Fibroblast of lung (primary cell): ENCODE results near the gene PPME1. TPM values are rescaled to one million over a fixed set of nuclear protein-coding genes. Genes with fewer than 3 reads are reported as not detected.

ENCODE experiments used
- DNase-seq, 2 donors: peaks; one replicate each; pipeline versions ENCODE4 v3.0.0 to v3.0.0-alpha.2; 2010; ENCODE audit warnings: low read depth in 2 of 2
- H2AFZ ChIP-seq: 2 replicates; pipeline ENCODE4 v1.5.1; 2012; ENCODE audit warnings: low read length, control low read depth, inconsistent platforms
- H3K27ac ChIP-seq: 2 replicates; pipeline ENCODE4 v1.5.1; 2011; ENCODE audit warnings: low read length, control low read depth; ENCODE audit not compliant: insufficient read depth
- H3K27me3 ChIP-seq: 2 replicates; pipeline ENCODE4 v1.5.1; 2011; ENCODE audit warnings: mild to moderate bottlenecking, low read length; ENCODE audit not compliant: control insufficient read depth, insufficient read depth
- H3K36me3 ChIP-seq: 2 replicates; pipeline ENCODE4 v1.5.1; 2011; ENCODE audit warnings: low read length; ENCODE audit not compliant: control insufficient read depth, insufficient read depth
- H3K4me1 ChIP-seq: 2 replicates; pipeline ENCODE4 v1.5.1; 2011; ENCODE audit warnings: low read length; ENCODE audit not compliant: control insufficient read depth, insufficient read depth; ENCODE audit errors: extremely low read depth
- H3K4me2 ChIP-seq: 2 replicates; pipeline ENCODE4 v1.5.1; 2011; ENCODE audit warnings: low read length, control low read depth; ENCODE audit not compliant: insufficient read depth; ENCODE audit errors: extremely low read depth
- H3K4me3 ChIP-seq, 4 experiments: fragments of 200-600 bp in 1 of 4; sonication (generic) in 1 of 4; replicated peaks in 1 of 4; 2 replicates each; pipeline ENCODE4 v1.5.1; 2011 to 2016; ENCODE audit warnings: low read length in 4 of 4, low read depth in 3 of 4, mild to moderate bottlenecking in 3 of 4, control low read depth in 2 of 4, inconsistent platforms in 1 of 4, mixed read lengths in 1 of 4; ENCODE audit not compliant: insufficient read depth in 1 of 4; ENCODE audit errors: control extremely low read depth in 1 of 4
- H3K79me2 ChIP-seq: 2 replicates; pipeline ENCODE4 v1.5.1; 2012; ENCODE audit warnings: mild to moderate bottlenecking, low read length, inconsistent platforms; ENCODE audit not compliant: control insufficient read depth, insufficient read depth
- H3K9ac ChIP-seq: 2 replicates; pipeline ENCODE4 v1.5.1; 2011; ENCODE audit warnings: mild to moderate bottlenecking, low read length, control low read depth; ENCODE audit not compliant: insufficient read depth
- H3K9me3 ChIP-seq: 2 replicates; pipeline ENCODE4 v1.5.1; 2012; ENCODE audit warnings: low read depth, low read length; ENCODE audit not compliant: control insufficient read depth, insufficient read depth
- H4K20me1 ChIP-seq: 2 replicates; pipeline ENCODE4 v1.5.1; 2011; ENCODE audit warnings: low read length; ENCODE audit not compliant: control insufficient read depth, insufficient read depth; ENCODE audit errors: extremely low read depth
- CTCF ChIP-seq, 2 donors: IDR thresholded peaks in 1 of 2; conservative IDR thresholded peaks in 1 of 2; 1 replicate in 1 of 2; 2 replicates in 1 of 2; pipeline ENCODE4 v1.5.1; 2011 to 2012; ENCODE audit warnings: low read length in 2 of 2, control low read depth in 1 of 2, inconsistent platforms in 1 of 2, low read depth in 1 of 2, mild to moderate bottlenecking in 1 of 2
- EZH2 ChIP-seq: IDR thresholded peaks from 2 replicates; pipeline ENCODE4 v1.5.1; 2012; ENCODE audit warnings: low read length, control low read depth, mild to moderate bottlenecking; ENCODE audit errors: missing control alignments
- polyA plus RNA-seq, 2 donors: library from polyadenylated mRNA; depleted of rRNA in 1 of 2; stranded (reverse) in 1 of 2; unstranded in 1 of 2; fragments of >200 nt; gene quantifications; 2 replicates each; pipeline ENCODE4 v1.2.1, GENCODE V29; 2011 to 2012; ENCODE audit warnings: missing spikeins in 1 of 2
- total RNA-seq: library from RNA; depleted of rRNA; stranded (reverse); fragments of >200 nt; gene quantifications from 2 replicates; pipeline ENCODE4 v1.2.1, GENCODE V29; 2014

Gene PPME1
- total and polyA plus RNA-seq, 2 donors (not counting 1 experiment from before 2014, with no cell fraction given), result 35.3 to 38.8 TPM

- no peaks in the 10 kb centered on the region for H4K20me1 ChIP-seq
- no peaks in the 10 kb centered on the region for H3K27me3 ChIP-seq
- no peak overlapping the region for H2AFZ ChIP-seq
- H3K9me3 ChIP-seq, result no peaks in the 10 kb centered on the region
- H3K4me3 ChIP-seq, result no peak overlapping the region
- no peaks in the 10 kb centered on the region for H3K36me3 ChIP-seq
- no peak overlapping the region for H3K9ac ChIP-seq
- H3K4me2 ChIP-seq, result no peak overlapping the region
- H3K4me1 ChIP-seq, result peaks cover 25% of the 10 kb centered on the region
- no peak overlapping the region for H3K27ac ChIP-seq
- peak in 1 of 2 donors; percentile 67 for DNase-seq
- TF ChIP-seq EZH2, result no peak
- TF ChIP-seq CTCF (conservative IDR thresholded peaks at IDR 0.05 in 1 of 2, IDR thresholded peaks at IDR 0.05 in 1 of 2; ENCODE audit: low read depth in 1 of 2, low read length in 2 of 2), result no peak
- no peaks in the 10 kb centered on the region for H3K79me2 ChIP-seq
These were observed 111.9 kb downstream of the PPME1 start for GRCh38 chr11:74282914-74283371.

GRCh38 chr11:74283580-74284180 lies 112.6 kb downstream of the PPME1 start:
- H3K79me2 ChIP-seq, result no peaks in the 10 kb centered on the region
- H4K20me1 ChIP-seq, result no peaks in the 10 kb centered on the region
- H3K9me3 ChIP-seq, result no peaks in the 10 kb centered on the region
- TF ChIP-seq EZH2, result no peak
- TF ChIP-seq CTCF (conservative IDR thresholded peaks at IDR 0.05 in 1 of 2, IDR thresholded peaks at IDR 0.05 in 1 of 2; ENCODE audit: low read depth in 1 of 2, low read length in 2 of 2), result no peak
- H3K27ac ChIP-seq, result no peak overlapping the region
- peaks cover 20% of the 10 kb centered on the region for H3K4me1 ChIP-seq
- H3K36me3 ChIP-seq, result no peaks in the 10 kb centered on the region
- H3K9ac ChIP-seq, result no peak overlapping the region
- no peak overlapping the region for H3K4me3 ChIP-seq
- H2AFZ ChIP-seq, result no peak overlapping the region
- DNase-seq, result no peak
- H3K27me3 ChIP-seq, result no peaks in the 10 kb centered on the region
- no peak overlapping the region for H3K4me2 ChIP-seq

GRCh38 chr11:74284466-74284865 lies 113.4 kb downstream of the PPME1 start:
- DNase-seq, result no peak
- Histone ChIP-seq H2AFZ (no peak overlapping the region), H4K20me1 (no peaks in the 10 kb centered on the region), H3K9me3 (no peaks in the 10 kb centered on the region), H3K4me1 (peaks cover 15% of the 10 kb centered on the region), H3K79me2 (no peaks in the 10 kb centered on the region), H3K27me3 (no peaks in the 10 kb centered on the region), H3K4me3 (no peak overlapping the region), H3K9ac (no peak overlapping the region), H3K36me3 (no peaks in the 10 kb centered on the region), H3K4me2 (no peak overlapping the region), H3K27ac (peak overlapping the region; percentile 7)
- no peak for TF ChIP-seq EZH2
- no peak for TF ChIP-seq CTCF (conservative IDR thresholded peaks at IDR 0.05 in 1 of 2, IDR thresholded peaks at IDR 0.05 in 1 of 2; ENCODE audit: low read depth in 1 of 2, low read length in 2 of 2)
